ENCODE results near the gene PPFIA2.

Gene PPFIA2

GRCh38 chr12:81354327-81354932 is 404.7 kb downstream of the PPFIA2 start:
- DNase-seq (ENCODE audit: low spot score): no peak

GRCh38 chr12:81350309-81350708 is 408.8 kb downstream of the PPFIA2 start:
- peak; percentile 16 for DNase-seq (ENCODE audit: low spot score)

GRCh38 chr12:81347404-81347803 is 411.7 kb downstream of the PPFIA2 start:
- DNase-seq (ENCODE audit: low spot score): no peak

- DNase-seq (ENCODE audit: low spot score): no peak
These were observed 418.2 kb downstream of the PPFIA2 start for GRCh38 chr12:81340910-81341309.

- no peak for DNase-seq (ENCODE audit: low spot score)
These were observed 420.1 kb downstream of the PPFIA2 start for GRCh38 chr12:81339071-81339470.

GRCh38 chr12:81337886-81338285 is 421.3 kb downstream of the PPFIA2 start:
- DNase-seq (ENCODE audit: low spot score): no peak

GRCh38 chr12:81333812-81334211 is 425.3 kb downstream of the PPFIA2 start:
- DNase-seq (ENCODE audit: low spot score): no peak

GRCh38 chr12:81332054-81332453 is 427.1 kb downstream of the PPFIA2 start:
- DNase-seq (ENCODE audit: low spot score): no peak

- DNase-seq (ENCODE audit: low spot score): no peak
These were observed 428.7 kb downstream of the PPFIA2 start for GRCh38 chr12:81330480-81330879.

- peak; percentile 29 for DNase-seq (ENCODE audit: low spot score)
These were observed 430.1 kb downstream of the PPFIA2 start for GRCh38 chr12:81329085-81329484.

GRCh38 chr12:81327425-81327824 is 431.7 kb downstream of the PPFIA2 start:
- no peak for DNase-seq (ENCODE audit: low spot score)

GRCh38 chr12:81325086-81325485 is 434.1 kb downstream of the PPFIA2 start:
- DNase-seq (ENCODE audit: low spot score): no peak

- no peak for DNase-seq (ENCODE audit: low spot score)
These were observed 444.1 kb downstream of the PPFIA2 start for GRCh38 chr12:81314903-81315531.

GRCh38 chr12:81303935-81304334 is 455.2 kb downstream of the PPFIA2 start:
- DNase-seq (ENCODE audit: low spot score): no peak

- DNase-seq (ENCODE audit: low spot score): peak; percentile 31
These were observed 458.7 kb downstream of the PPFIA2 start for GRCh38 chr12:81300454-81300853.

- no peak for DNase-seq (ENCODE audit: low spot score)
These were observed 461.5 kb downstream of the PPFIA2 start for GRCh38 chr12:81297601-81298000.

GRCh38 chr12:81296556-81297305 is 462.4 kb downstream of the PPFIA2 start:
- no peak for DNase-seq (ENCODE audit: low spot score)

GRCh38 chr12:81295251-81295650 is 463.9 kb downstream of the PPFIA2 start:
- DNase-seq (ENCODE audit: low spot score): no peak

GRCh38 chr12:81294325-81295190 is 464.6 kb downstream of the PPFIA2 start:
- no peak for DNase-seq (ENCODE audit: low spot score)

GRCh38 chr12:81288651-81289050 is 470.5 kb downstream of the PPFIA2 start:
- DNase-seq (ENCODE audit: low spot score): no peak

- no peak for DNase-seq (ENCODE audit: low spot score)
These were observed 475.0 kb downstream of the PPFIA2 start for GRCh38 chr12:81284137-81284536.

Data from iPS-NIHi11 (cell line).